GM12878 (cell line): ENCODE data around the gene VAV2. TPM values are rescaled to one million over a fixed set of nuclear protein-coding genes. Genes with fewer than 3 reads are reported as not detected.

Source experiments
- ATAC-seq: fragments of 200-7000 bp; cut with Tn5 transposase; 3 replicates; pipeline ENCODE4 v1.9.1; 2020; ENCODE audit warnings: mild to moderate bottlenecking, moderate library complexity
- BruUV-seq: library from RNA; stranded (reverse); fragments of 400-500 nt; replicated peaks from 2 replicates; lab custom pipeline; 2021; lab: Mats Ljungman, UMichigan
- CTCF ChIA-PET: fragments of 300-600 bp; sonication (Branson Sonifier 250); formaldehyde crosslinking; extraction: SDS; loops from one replicate; lab custom pipeline; 2021; ENCODE audit warnings: inconsistent platforms; lab: Yijun Ruan, JAX
- POLR2A ChIA-PET: fragments of 350-600 bp; formaldehyde crosslinking; extraction: SDS; loops from one replicate; lab custom pipeline; 2021; ENCODE audit warnings: inconsistent platforms; lab: Charles Lee
- RAD21 ChIA-PET: fragments of 300-600 bp; sonication (Branson Sonifier 250); formaldehyde crosslinking; loops from one replicate; lab custom pipeline; 2023; ENCODE audit warnings: antibody characterized with exemption; ENCODE audit not compliant: unreplicated experiment; lab: Charles Lee
- SMC1A ChIA-PET: fragments of 300-600 bp; sonication (Branson Sonifier 250); formaldehyde crosslinking; loops from one replicate; lab custom pipeline; 2023; ENCODE audit not compliant: unreplicated experiment, uncharacterized antibody; lab: Charles Lee
- DNase-seq: peaks from one replicate; pipeline ENCODE4 v3.0.0-alpha.2; 2011; ENCODE audit warnings: low read depth, low spot score
- FAIRE-seq: peaks from 3 replicates; lab custom pipeline; 2011; peaks lifted over from hg19 to GRCh38; lab: Jason Lieb, UNC
- H2AFZ ChIP-seq: 2 replicates; pipeline ENCODE4 v1.6.0; 2011; ENCODE audit warnings: low read depth, low read length, control low read depth; ENCODE audit not compliant: control insufficient read depth
- H3K27ac ChIP-seq: 2 replicates; pipeline ENCODE4 v1.5.1; 2011; ENCODE audit warnings: control low read depth; ENCODE audit not compliant: control insufficient read depth, insufficient read depth
- H3K27me3 ChIP-seq, 2 experiments: replicated peaks in 1 of 2; 2 replicates each; pipeline versions ENCODE4 v1.6.0 to v1.6.1; 2011; ENCODE audit warnings: low read length in 1 of 2; ENCODE audit not compliant: control insufficient read depth in 2 of 2, insufficient read depth in 2 of 2
- H3K36me3 ChIP-seq, 2 experiments: 2 replicates each; pipeline ENCODE4 v1.5.1; 2011; ENCODE audit warnings: low read length in 1 of 2; ENCODE audit not compliant: control insufficient read depth in 2 of 2, insufficient read depth in 2 of 2
- H3K4me1 ChIP-seq: 2 replicates; pipeline ENCODE4 v1.6.1; 2011; ENCODE audit warnings: mild to moderate bottlenecking, low read length, moderate library complexity, mixed read lengths; ENCODE audit not compliant: control insufficient read depth, insufficient read depth
- H3K4me2 ChIP-seq: 2 replicates; pipeline ENCODE4 v1.6.0; 2011; ENCODE audit warnings: control low read depth; ENCODE audit not compliant: control insufficient read depth, insufficient read depth
- H3K4me3 ChIP-seq: fragments of 200-600 bp; sonication (generic); 2 replicates; pipeline ENCODE4 v1.5.1; 2016
- H3K79me2 ChIP-seq: 2 replicates; pipeline ENCODE4 v1.6.0; 2011; ENCODE audit warnings: low read length; ENCODE audit not compliant: control insufficient read depth, insufficient read depth
- H3K9ac ChIP-seq: 2 replicates; pipeline ENCODE4 v1.8.0; 2011; ENCODE audit warnings: low read length, control low read depth, mixed read lengths; ENCODE audit not compliant: control insufficient read depth, insufficient read depth
- H3K9me3 ChIP-seq: replicated peaks from 3 replicates; pipeline ENCODE4 v1.5.1; 2011; ENCODE audit warnings: mild to moderate bottlenecking, low read length; ENCODE audit not compliant: control insufficient read depth, insufficient read depth
- H4K20me1 ChIP-seq: 2 replicates; pipeline ENCODE4 v1.6.0; 2011; ENCODE audit not compliant: control insufficient read depth, insufficient read depth
- CTCF ChIP-seq, 3 experiments: IDR thresholded peaks in 2 of 3; conservative IDR thresholded peaks in 1 of 3; 2 replicates each; pipeline ENCODE4 v1.5.1; 2011; ENCODE audit warnings: low read depth in 3 of 3, low read length in 3 of 3, mild to moderate bottlenecking in 3 of 3, control low read depth in 2 of 3, moderate library complexity in 2 of 3, inconsistent platforms in 1 of 3, mixed read lengths in 1 of 3; ENCODE audit not compliant: control insufficient read depth in 2 of 3, insufficient read depth in 1 of 3; ENCODE audit errors: extremely low read depth in 1 of 3
- PKNOX1 ChIP-seq: fragments of 450-650 bp; IDR thresholded peaks from 2 replicates; pipeline ENCODE4 v1.6.1; 2016; ENCODE audit warnings: mild to moderate bottlenecking
- WGBS: methylation state at CpG from one replicate; pipeline ENCODE4 v1.1.6; 2016; ENCODE audit warnings: low lambda C conversion rate; ENCODE audit not compliant: insufficient replicate concordance, insufficient coverage; ENCODE audit errors: missing lambda C conversion rate; 5-methylcytosine and 5-hydroxymethylcytosine counted together
- in situ Hi-C: fragments of 300-500 bp; cut with MboI; formaldehyde crosslinking; loops from 9 replicates; pipeline ENCODE4 v1.14.3; 2018; ENCODE audit warnings: mixed read lengths
- intact Hi-C: fragments of 100-400 bp; cut with micrococcal nuclease; formaldehyde crosslinking; loops from one replicate; pipeline ENCODE4 v1.14.2; 2022; ENCODE audit not compliant: unreplicated experiment
- polyA plus RNA-seq, 11 experiments: library from polyadenylated mRNA; depleted of rRNA in 4 of 11; unstranded in 6 of 11; stranded (reverse) in 5 of 11; fragments of >200 nt; fragmentation: Nextera tagmentation in 4 of 11; fragmentation: Illumina TruSeq in 1 of 11; extraction: Ambion mirVana in 4 of 11; extraction: Trizol in 1 of 11; gene quantifications; 1 replicate in 1 of 11; 2 replicates in 10 of 11; pipeline versions ENCODE4 v1.2.1 to v1.2.3, GENCODE V29; 2011 to 2016; ENCODE audit warnings: inconsistent platforms in 2 of 11, missing spikeins in 2 of 11, low read depth in 1 of 11
- total RNA-seq, 4 experiments: library from RNA; depleted of rRNA in 3 of 4; stranded (reverse); fragments of >200 nt in 3 of 4; fragmentation: Illumina TruSeq in 1 of 4; extraction: Trizol in 1 of 4; gene quantifications; 2 replicates each; pipeline versions ENCODE4 v1.2.1 to v1.2.3, GENCODE V29; 2013 to 2021

Gene VAV2
- total and polyA plus RNA-seq, 10 of the 15 experiments (the other 5 are each of a cell fraction or from before 2014, with no cell fraction given): 0.13 to 43.9 (median 16.9) TPM

- no peaks in the 10 kb centered on the region for H3K27me3 ChIP-seq
- no peaks in the 10 kb centered on the region for H3K36me3 ChIP-seq
- no TSS peak for BruUV-seq
- peaks cover 28% of the 10 kb centered on the region for H3K79me2 ChIP-seq
- H2AFZ ChIP-seq: no peak overlapping the region
- no peaks in the 10 kb centered on the region for H4K20me1 ChIP-seq
- 66% methylated on average over 17 of the region's 17 CpGs for WGBS
- intact Hi-C loops: loop anchor here (2.0 kb wide), 1 partner anchor 104 kb away; no protein-coding TSS in a partner anchor
- H3K4me1 ChIP-seq: peaks cover 9% of the 10 kb centered on the region
- no peak for DNase-seq
- no peak overlapping the region for H3K27ac ChIP-seq
- no peak overlapping the region for H3K4me3 ChIP-seq
- POLR2A ChIA-PET: no interaction called here
- TF ChIP-seq CTCF (IDR thresholded peaks at IDR 0.05 in 2 of 3, conservative IDR thresholded peaks at IDR 0.05 in 1 of 3; ENCODE audit: control insufficient read depth in 2 of 3, extremely low read depth in 1 of 3, insufficient read depth in 1 of 3, low read depth in 3 of 3, low read length in 3 of 3): peak; percentile 26 to 41 (median 27); a peak in 4 of 6 replicates
- no peak for TF ChIP-seq PKNOX1
- CTCF ChIA-PET: interaction anchor here (0.6 to 4.6 kb wide), 26 partner anchors 9 to 317 kb away, joined by 3 to 177 read pairs (median 6); partner anchors contain the start of gene BRD3OS
- SMC1A ChIA-PET: interaction anchor here (0.9 to 3.6 kb wide), 10 partner anchors 30 to 257 kb away, joined by 3 to 53 read pairs (median 8); partner anchors contain the start of genes BRD3OS, RNU6ATAC and SARDH
- no peak for ATAC-seq
- FAIRE-seq: no peak
- H3K9ac ChIP-seq: no peak overlapping the region
- in situ Hi-C loops: no loop called here
- no peak overlapping the region for H3K4me2 ChIP-seq
- RAD21 ChIA-PET: interaction anchor here (0.8 to 4.3 kb wide), 12 partner anchors 31 to 253 kb away, joined by 3 to 76 read pairs (median 12); no protein-coding TSS in a partner anchor
- no peaks in the 10 kb centered on the region for H3K9me3 ChIP-seq
Observed at GRCh38 chr9:133995012-133995896, 3.1 kb upstream of the VAV2 start.
